H1 (cell line): ENCODE measurements around the gene STAC. TPM values are rescaled to one million over a fixed set of nuclear protein-coding genes. Genes with fewer than 3 reads are reported as not detected.

Source experiments
- CTCF ChIA-PET: fragments of 300-600 bp; sonication (Branson Sonifier 250); formaldehyde crosslinking; loops from one replicate; lab custom pipeline; 2021; ENCODE audit not compliant: partially characterized antibody; lab: Charles Lee
- POLR2A ChIA-PET: fragments of 300-600 bp; sonication (Branson Sonifier 250); formaldehyde crosslinking; loops from one replicate; lab custom pipeline; 2021; ENCODE audit warnings: inconsistent platforms; ENCODE audit not compliant: partially characterized antibody; lab: Charles Lee
- DNase-seq, 2 experiments: peaks; one replicate each; pipeline versions ENCODE4 v3.0.0 to v3.0.0-alpha.2; 2010 to 2022; ENCODE audit warnings: low spot score in 2 of 2, low read depth in 1 of 2, mixed read lengths in 1 of 2
- FAIRE-seq: peaks from 2 replicates; lab custom pipeline; 2011; peaks lifted over from hg19 to GRCh38; lab: Jason Lieb, UNC
- H2AFZ ChIP-seq: 2 replicates; pipeline ENCODE4 v1.8.1; 2012; ENCODE audit warnings: low read length, inconsistent platforms
- H2AK5ac ChIP-seq: 2 replicates; pipeline ENCODE4 v1.6.1; 2013; ENCODE audit warnings: low read depth, low read length
- H2BK120ac ChIP-seq: replicated peaks from 2 replicates; pipeline ENCODE3; 2013; ENCODE audit warnings: low read depth, low read length, inconsistent platforms
- H2BK12ac ChIP-seq: 2 replicates; pipeline ENCODE4 v1.6.1; 2013; ENCODE audit warnings: low read depth, low read length
- H2BK15ac ChIP-seq: 2 replicates; pipeline ENCODE4 v1.6.1; 2013; ENCODE audit warnings: low read length
- H2BK20ac ChIP-seq: 2 replicates; pipeline ENCODE4 v1.6.1; 2013; ENCODE audit warnings: low read length
- H2BK5ac ChIP-seq: 2 replicates; pipeline ENCODE4 v1.6.1; 2013; ENCODE audit warnings: low read depth, low read length
- H3K14ac ChIP-seq: 2 replicates; pipeline ENCODE4 v1.6.1; 2013; ENCODE audit warnings: inconsistent platforms; ENCODE audit not compliant: insufficient read length
- H3K18ac ChIP-seq: 2 replicates; pipeline ENCODE4 v1.6.1; 2013; ENCODE audit warnings: low read length; ENCODE audit errors: extremely low read depth
- H3K23ac ChIP-seq: 2 replicates; pipeline ENCODE4 v1.6.1; 2013; ENCODE audit warnings: inconsistent platforms; ENCODE audit not compliant: insufficient read length
- H3K23me2 ChIP-seq: 2 replicates; pipeline ENCODE4 v1.6.1; 2013; ENCODE audit warnings: low read depth, low read length
- H3K27ac ChIP-seq: 2 replicates; pipeline ENCODE4 v1.6.1; 2011; ENCODE audit warnings: low read depth, low read length, inconsistent platforms
- H3K27me3 ChIP-seq, 4 experiments: replicated peaks in 1 of 4; 1 replicate in 1 of 4; 2 replicates in 3 of 4; pipeline versions ENCODE4 v1.6.1 to v1.8.1; 2011 to 2013; ENCODE audit warnings: low read length in 3 of 4, mild to moderate bottlenecking in 3 of 4, inconsistent platforms in 2 of 4, mixed read lengths in 2 of 4, moderate library complexity in 1 of 4; ENCODE audit not compliant: control insufficient read depth in 3 of 4, insufficient read depth in 3 of 4; ENCODE audit errors: extremely low read depth in 1 of 4
- H3K36me3 ChIP-seq, 4 experiments: 2 replicates each; pipeline versions ENCODE4 v1.6.1 to v1.8.1; 2011 to 2013; ENCODE audit warnings: mild to moderate bottlenecking in 4 of 4, low read length in 3 of 4, moderate library complexity in 2 of 4, control low read depth in 1 of 4, inconsistent platforms in 1 of 4; ENCODE audit not compliant: insufficient read depth in 4 of 4, control insufficient read depth in 2 of 4
- H3K4ac ChIP-seq: replicated peaks from 2 replicates; pipeline ENCODE3; 2013; ENCODE audit warnings: low read length, low read depth, mixed read lengths, inconsistent platforms; ENCODE audit not compliant: insufficient read length
- H3K4me1 ChIP-seq, 4 experiments: replicated peaks in 1 of 4; 1 replicate in 1 of 4; 2 replicates in 3 of 4; pipeline versions ENCODE4 v1.6.1 to v1.8.1; 2011 to 2013; ENCODE audit warnings: low read length in 3 of 4, inconsistent platforms in 2 of 4, mixed read lengths in 1 of 4; ENCODE audit not compliant: insufficient read depth in 4 of 4, control insufficient read depth in 3 of 4
- H3K4me2 ChIP-seq, 2 experiments: 2 replicates each; pipeline versions ENCODE4 v1.6.1 to v1.8.1; 2011 to 2013; ENCODE audit warnings: low read depth in 2 of 2, low read length in 2 of 2, control low read depth in 1 of 2, inconsistent platforms in 1 of 2, mild to moderate bottlenecking in 1 of 2; ENCODE audit not compliant: insufficient read depth in 1 of 2
- H3K4me3 ChIP-seq, 4 experiments: fragments of 200-600, 300-600 bp in 1 of 4; sonication (generic), shearing (Covaris generic), sonication (Bioruptor Twin) in 1 of 4; 2 replicates each; pipeline versions ENCODE4 v1.5.1 to v1.8.1; 2011 to 2016; ENCODE audit warnings: low read length in 4 of 4, low read depth in 3 of 4, control low read depth in 2 of 4, inconsistent platforms in 2 of 4, mild to moderate bottlenecking in 2 of 4, mixed read lengths in 1 of 4, moderate library complexity in 1 of 4; ENCODE audit not compliant: insufficient read depth in 2 of 4; ENCODE audit errors: extremely low read depth in 1 of 4
- H3K56ac ChIP-seq: replicated peaks from 2 replicates; pipeline ENCODE3; 2013; ENCODE audit warnings: low read depth, mild to moderate bottlenecking, mixed read lengths, low read length, inconsistent platforms; ENCODE audit not compliant: insufficient read length
- H3K79me1 ChIP-seq: 2 replicates; pipeline ENCODE4 v1.6.1; 2013; ENCODE audit warnings: low read depth, low read length, control low read depth
- H3K79me2 ChIP-seq, 2 experiments: 2 replicates each; pipeline versions ENCODE4 v1.6.1 to v1.8.1; 2012 to 2013; ENCODE audit warnings: low read length in 2 of 2, mild to moderate bottlenecking in 2 of 2, inconsistent platforms in 1 of 2; ENCODE audit not compliant: insufficient read depth in 2 of 2, control insufficient read depth in 1 of 2
- H3K9ac ChIP-seq, 4 experiments: replicated peaks in 1 of 4; 1 replicate in 1 of 4; 2 replicates in 3 of 4; pipeline versions ENCODE4 v1.6.1 to v1.8.1; 2011 to 2013; ENCODE audit warnings: low read depth in 3 of 4, low read length in 3 of 4, control low read depth in 2 of 4, mild to moderate bottlenecking in 2 of 4, moderate library complexity in 2 of 4, inconsistent platforms in 1 of 4; ENCODE audit errors: extremely low read depth in 1 of 4
- H3K9me3 ChIP-seq, 2 experiments: 2 replicates each; pipeline versions ENCODE4 v1.6.1 to v1.8.1; 2012 to 2013; ENCODE audit warnings: mild to moderate bottlenecking in 2 of 2, moderate library complexity in 2 of 2, control low read depth in 1 of 2, inconsistent platforms in 1 of 2, low read depth in 1 of 2, low read length in 1 of 2, mixed read lengths in 1 of 2; ENCODE audit not compliant: insufficient read depth in 2 of 2
- H4K20me1 ChIP-seq, 2 experiments: replicated peaks in 1 of 2; 2 replicates each; pipeline versions ENCODE3 to v1.8.1; 2011 to 2013; ENCODE audit warnings: inconsistent platforms in 2 of 2, low read length in 2 of 2, mild to moderate bottlenecking in 1 of 2; ENCODE audit not compliant: insufficient read depth in 2 of 2, control insufficient read depth in 1 of 2
- H4K5ac ChIP-seq: 2 replicates; pipeline ENCODE4 v1.6.1; 2013; ENCODE audit warnings: low read length, low read depth, mixed read lengths, inconsistent platforms; ENCODE audit not compliant: insufficient read length
- H4K8ac ChIP-seq: 2 replicates; pipeline ENCODE4 v1.8.0; 2013; ENCODE audit warnings: mild to moderate bottlenecking, moderate library complexity, low read length, inconsistent platforms; ENCODE audit not compliant: insufficient read depth; ENCODE audit errors: extremely low read depth
- H4K91ac ChIP-seq: replicated peaks from 2 replicates; pipeline ENCODE3; 2013; ENCODE audit warnings: low read length, mixed read lengths, inconsistent platforms; ENCODE audit not compliant: insufficient read length
- CEBPB ChIP-seq: IDR thresholded peaks from 2 replicates; pipeline ENCODE4 v1.6.1; 2012; ENCODE audit warnings: low read depth, low read length
- FOSL1 ChIP-seq: IDR thresholded peaks from 2 replicates; pipeline ENCODE4 v1.6.1; 2011; ENCODE audit warnings: mild to moderate bottlenecking, low read depth, low read length, moderate library complexity; ENCODE audit not compliant: insufficient read depth
- GTF2F1 ChIP-seq: IDR thresholded peaks from 2 replicates; pipeline ENCODE4 v1.6.1; 2012; ENCODE audit warnings: low read depth, low read length, improper control_type of control experiment, borderline replicate concordance
- JUN ChIP-seq: IDR thresholded peaks from 2 replicates; pipeline ENCODE4 v1.6.1; 2011; ENCODE audit warnings: low read depth, mild to moderate bottlenecking, improper control_type of control experiment, low read length
- KDM1A ChIP-seq: fragments of 200-600, 300-600 bp; sonication (generic); IDR thresholded peaks from 2 replicates; pipeline ENCODE4 v1.7.1; 2016; ENCODE audit warnings: mild to moderate bottlenecking, low read length, borderline replicate concordance
- POLR2AphosphoS5 ChIP-seq: IDR thresholded peaks from 2 replicates; pipeline ENCODE4 v1.6.1; 2011; ENCODE audit warnings: low read depth, low read length
- POU5F1 ChIP-seq: IDR thresholded peaks from 2 replicates; pipeline ENCODE4 v1.6.1; 2011; ENCODE audit warnings: low read depth, mild to moderate bottlenecking, low read length, moderate library complexity
- RBBP5 ChIP-seq: IDR thresholded peaks from 2 replicates; pipeline ENCODE4 v1.7.1; 2012; ENCODE audit warnings: low read depth, mild to moderate bottlenecking, inconsistent platforms, low read length, moderate library complexity, borderline replicate concordance
- RXRA ChIP-seq: IDR thresholded peaks from 2 replicates; pipeline ENCODE4 v1.6.1; 2011; ENCODE audit warnings: low read depth, mild to moderate bottlenecking, low read length, moderate library complexity; ENCODE audit not compliant: insufficient read depth
- SIN3A ChIP-seq, 2 experiments: IDR thresholded peaks in 1 of 2; conservative IDR thresholded peaks in 1 of 2; 2 replicates each; pipeline ENCODE4 v1.6.1; 2011 to 2012; ENCODE audit warnings: low read length in 2 of 2, improper control_type of control experiment in 1 of 2, low read depth in 1 of 2, mild to moderate bottlenecking in 1 of 2
- SIRT6 ChIP-seq: IDR thresholded peaks from one replicate; pipeline ENCODE4 v1.7.1; 2012; ENCODE audit warnings: low read length, inconsistent platforms
- SIX5 ChIP-seq: IDR thresholded peaks from 2 replicates; pipeline ENCODE4 v1.6.1; 2011; ENCODE audit warnings: mild to moderate bottlenecking, low read depth, low read length
- SP4 ChIP-seq: IDR thresholded peaks from 2 replicates; pipeline ENCODE4 v1.6.1; 2012; ENCODE audit warnings: low read length, inconsistent platforms
- SUZ12 ChIP-seq: fragments of 200-600 bp; sonication (generic); IDR thresholded peaks from 2 replicates; pipeline ENCODE4 v1.6.1; 2012; ENCODE audit warnings: mild to moderate bottlenecking, inconsistent platforms, low read length, moderate library complexity, mixed read lengths
- WGBS, 2 experiments: shearing (Covaris generic) in 1 of 2; methylation state at CpG; one replicate each; pipeline versions ENCODE4 v1.1.6 to v1.1.7; 2013 to 2015; ENCODE audit warnings: low lambda C conversion rate in 2 of 2, mixed read lengths in 2 of 2, inconsistent platforms in 1 of 2, low coverage in 1 of 2, missing lambda C conversion rate in 1 of 2; ENCODE audit not compliant: insufficient replicate concordance in 2 of 2, insufficient coverage in 1 of 2, insufficient read length in 1 of 2; ENCODE audit errors: extremely low coverage in 1 of 2, missing lambda C conversion rate in 1 of 2; 5-methylcytosine and 5-hydroxymethylcytosine counted together
- polyA plus RNA-seq, 7 experiments: library from polyadenylated mRNA; depleted of rRNA in 3 of 7; stranded (reverse) in 5 of 7; unstranded in 2 of 7; fragments of >200 nt in 5 of 7; fragments of 200-250 nt in 2 of 7; gene quantifications; 1 replicate in 5 of 7; 2 replicates in 1 of 7; 4 replicates in 1 of 7; pipeline versions ENCODE4 v1.2.1 to v1.2.3, GENCODE V29; 2011 to 2013; ENCODE audit warnings: missing spikeins in 2 of 7, mixed read lengths in 2 of 7
- total RNA-seq: library from RNA; stranded (reverse); fragmentation: NEBNext Ultra II Directional; extraction: Animal tissue kit (Norgen Biotek cat#: 25700); gene quantifications from 2 replicates; pipeline ENCODE4 v1.2.1, GENCODE V29; 2021

Gene STAC
- total and polyA plus RNA-seq, 2 of the 8 experiments (the other 6 are each of a cell fraction or from before 2014, with no cell fraction given) = 8.0 to 18.1 TPM

DNA sequence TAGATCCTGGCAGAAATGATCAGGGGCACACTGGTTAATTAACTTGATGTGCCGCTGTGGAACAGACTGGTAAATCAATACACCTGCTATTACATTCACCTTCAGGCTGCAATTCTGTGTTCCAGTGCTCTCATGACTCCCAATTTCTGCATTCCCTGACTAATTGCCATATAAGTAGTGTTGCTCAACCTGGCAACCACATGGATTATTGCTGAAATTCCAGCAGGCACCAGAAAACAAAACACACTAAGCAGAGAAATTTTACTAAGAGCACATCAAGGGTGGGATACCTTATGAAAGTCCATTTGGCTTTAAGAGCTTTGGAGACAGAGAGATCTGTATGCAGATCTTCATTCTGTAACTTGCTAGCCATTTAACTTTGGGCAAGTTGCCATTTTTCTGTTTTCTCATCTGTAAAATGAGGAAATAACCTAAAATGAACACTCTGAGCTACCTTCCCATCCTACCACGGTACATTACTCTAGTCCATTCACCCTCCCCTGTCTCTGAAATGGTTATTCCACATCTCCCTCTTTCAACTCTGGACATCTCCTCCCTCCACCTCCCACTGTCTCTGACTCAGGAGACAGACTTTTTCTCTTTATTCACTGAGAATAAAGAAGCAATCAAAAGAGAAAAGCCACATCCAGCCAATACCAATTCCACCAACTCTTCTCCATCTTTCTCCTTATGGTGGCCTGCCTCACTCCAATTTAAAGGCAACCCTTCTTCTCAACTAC lies 54.6 kb downstream of the STAC start:
- H3K23me2 ChIP-seq = no peaks in the 10 kb centered on the region
- H3K4me3 ChIP-seq = no peak overlapping the region
- H2BK12ac ChIP-seq = no peak overlapping the region
- H2AK5ac ChIP-seq = no peak overlapping the region
- no peak overlapping the region for H4K5ac ChIP-seq
- no peak overlapping the region for H3K4me2 ChIP-seq
- no peaks in the 10 kb centered on the region for H3K4me1 ChIP-seq
- no peak overlapping the region for H3K56ac ChIP-seq
- no peaks in the 10 kb centered on the region for H3K27me3 ChIP-seq
- no peak overlapping the region for H2BK5ac ChIP-seq
- no peak overlapping the region for H3K23ac ChIP-seq
- H3K9me3 ChIP-seq = no peaks in the 10 kb centered on the region
- H3K14ac ChIP-seq = no peak overlapping the region
- no peaks in the 10 kb centered on the region for H4K20me1 ChIP-seq
- H2BK20ac ChIP-seq = no peak overlapping the region
- no peak overlapping the region for H2BK15ac ChIP-seq
- 87% methylated on average over 2 of the region's 2 CpGs; no CpG with 5 or more reads in 1 of the 2 experiments for WGBS, 2 experiments
- no peak overlapping the region for H3K27ac ChIP-seq
- DNase-seq (no peak), FAIRE-seq (no peak)
- H3K79me1 ChIP-seq = no peaks in the 10 kb centered on the region
- H4K91ac ChIP-seq = no peak overlapping the region
- H3K9ac ChIP-seq = no peak overlapping the region
- no peak overlapping the region for H4K8ac ChIP-seq
- H3K4ac ChIP-seq = no peak overlapping the region
- H2AFZ ChIP-seq = no peak overlapping the region
- H3K36me3 ChIP-seq = no peaks in the 10 kb centered on the region
- no peak overlapping the region for H2BK120ac ChIP-seq
- ChIA-PET POLR2A (no interaction called here), CTCF (interaction anchor here (1.2 to 2.8 kb wide), 2 partner anchors 42 to 106 kb away, joined by 3 to 7 read pairs; no protein-coding TSS in a partner anchor)
- H3K18ac ChIP-seq = no peak overlapping the region
- no peaks in the 10 kb centered on the region for H3K79me2 ChIP-seq
- no peak for TF ChIP-seq POU5F1
- no peak for TF ChIP-seq FOSL1
- no peak for TF ChIP-seq SIRT6
- no peak for TF ChIP-seq SUZ12
- TF ChIP-seq RXRA = no peak
- TF ChIP-seq RBBP5 = no peak
- TF ChIP-seq SP4 = no peak
- TF ChIP-seq SIN3A (conservative IDR thresholded peaks at IDR 0.05 in 1 of 2, IDR thresholded peaks at IDR 0.05 in 1 of 2; ENCODE audit: low read depth in 1 of 2, low read length in 2 of 2) = no peak
- no peak for TF ChIP-seq POLR2AphosphoS5
- TF ChIP-seq CEBPB = no peak
- TF ChIP-seq SIX5 = no peak
- TF ChIP-seq GTF2F1 = no peak
- TF ChIP-seq JUN = no peak
- TF ChIP-seq KDM1A = no peak
